GM19467 (cell line): Measurements from ENCODE around the gene SOX8.
A peak's percentile ranks its signal among the peaks of the same experiment; 100 is the strongest.
"Not testable (repeated sequence)": the region's sequence is repeated elsewhere in the genome, so short reads cannot be mapped to it uniquely, and the experiment has no call there.

Experiments used
- ATAC-seq: cut with Tn5 transposase; IDR thresholded peaks from one replicate; pipeline ENCODE4 v1.9.1; 2021; ENCODE audit warnings: mild to moderate bottlenecking, moderate library complexity; ENCODE audit not compliant: unreplicated experiment

SOX8 gene

GRCh38 chr16:952321-952720, 29.2 kb upstream of the SOX8 start:
- no peak for ATAC-seq

DNA sequence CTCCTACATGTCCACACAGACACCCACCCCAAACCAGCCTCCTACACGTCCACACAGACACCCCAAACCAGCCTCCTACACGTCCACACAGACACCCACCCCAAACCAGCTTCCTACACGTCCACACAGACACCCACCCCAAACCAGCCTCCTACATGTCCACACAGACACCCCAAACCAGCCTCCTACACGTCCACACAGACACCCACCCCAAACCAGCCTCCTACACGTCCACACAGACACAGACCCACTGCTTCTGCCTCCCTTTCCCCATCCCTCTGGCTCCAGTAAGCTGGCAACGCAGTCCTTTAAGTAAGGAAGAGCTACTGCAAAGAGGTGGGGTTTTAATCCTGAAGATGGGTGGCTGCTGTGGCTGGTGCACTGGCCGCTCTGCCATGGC, 27.8 kb upstream of the SOX8 start:
- ATAC-seq = not testable (repeated sequence)

DNA sequence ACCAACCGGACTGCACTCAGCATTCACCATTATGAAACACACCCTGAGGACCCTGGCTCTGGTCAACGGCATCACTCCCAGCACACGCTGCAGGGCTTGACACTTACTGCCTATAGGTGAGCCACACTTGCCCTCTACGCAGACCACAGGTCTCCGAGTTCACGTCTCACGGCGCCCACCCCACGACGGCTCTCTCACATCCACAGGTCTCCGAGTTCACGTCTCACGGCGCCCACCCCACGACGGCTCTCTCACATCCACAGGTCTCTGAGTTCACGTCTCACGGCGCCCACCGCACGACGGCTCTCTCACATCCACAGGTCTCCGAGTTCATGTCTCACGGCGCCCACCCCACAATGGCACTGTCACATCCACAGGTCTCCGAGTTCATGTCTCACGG, 25.8 kb upstream of the SOX8 start:
- not testable (repeated sequence) for ATAC-seq

DNA sequence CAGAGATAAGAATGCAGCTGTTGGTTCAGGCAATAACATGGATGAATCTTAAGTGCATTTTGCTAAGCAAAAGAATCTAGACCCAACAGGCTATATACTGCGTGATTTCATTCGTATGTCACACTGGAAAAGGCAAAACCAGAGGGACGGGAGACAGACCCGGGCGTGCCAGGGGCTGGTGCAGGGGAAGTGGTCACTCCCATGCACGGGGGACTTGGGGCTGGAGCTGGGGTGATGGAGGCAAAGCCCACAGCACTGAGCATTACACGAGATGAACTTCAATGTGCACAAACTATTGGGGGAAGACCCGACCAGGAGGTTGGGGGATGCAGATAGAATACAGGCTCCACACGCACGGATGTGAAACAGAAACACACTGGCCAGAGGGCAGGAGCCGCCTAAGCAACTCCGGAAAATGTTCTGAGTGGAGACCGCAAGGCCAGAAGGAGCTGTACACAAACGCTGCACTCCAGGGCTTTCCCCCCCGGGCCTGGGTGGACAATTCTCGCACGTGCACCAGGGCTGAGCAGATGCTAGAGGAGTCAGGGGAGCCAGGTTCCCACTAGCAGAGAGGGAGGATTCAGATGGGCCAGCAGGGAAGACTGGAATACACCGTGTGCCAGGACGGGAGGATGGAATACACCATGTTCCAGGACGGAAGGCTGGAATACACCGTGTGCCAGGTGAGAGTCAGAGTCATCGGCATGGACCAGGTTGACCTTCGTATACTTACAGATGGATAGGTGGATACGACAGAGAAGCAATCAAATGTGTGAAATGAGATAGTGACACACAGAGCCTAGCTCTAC, 22.1 kb upstream of the SOX8 start:
- ATAC-seq = no peak

DNA sequence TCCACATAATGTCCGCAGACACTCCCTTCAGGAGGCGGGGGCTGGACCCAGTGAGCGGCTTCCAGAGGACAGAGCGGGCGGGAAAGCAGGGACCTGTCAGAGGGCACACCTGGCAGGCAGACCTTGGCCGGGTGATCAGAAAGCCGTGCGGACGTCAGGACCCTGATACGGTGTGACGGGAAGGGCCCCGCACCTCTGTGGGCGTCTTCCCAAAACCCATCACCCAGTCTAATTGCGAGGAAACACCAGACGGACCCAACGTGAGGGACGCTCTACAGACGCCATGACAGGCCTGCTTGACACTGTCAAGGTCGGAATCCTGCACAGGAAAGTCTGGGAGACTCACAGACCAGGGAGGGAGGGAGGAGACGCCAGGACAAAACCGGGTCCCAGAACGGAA, 19.2 kb upstream of the SOX8 start:
- no peak for ATAC-seq

- ATAC-seq = no peak
Measured at GRCh38 chr16:962901-963814, 18.4 kb upstream of the SOX8 start.

- ATAC-seq = no peak
Measured at GRCh38 chr16:963913-964312, 17.7 kb upstream of the SOX8 start.

- ATAC-seq = no peak
Measured at GRCh38 chr16:964356-965035, 17.1 kb upstream of the SOX8 start.

DNA sequence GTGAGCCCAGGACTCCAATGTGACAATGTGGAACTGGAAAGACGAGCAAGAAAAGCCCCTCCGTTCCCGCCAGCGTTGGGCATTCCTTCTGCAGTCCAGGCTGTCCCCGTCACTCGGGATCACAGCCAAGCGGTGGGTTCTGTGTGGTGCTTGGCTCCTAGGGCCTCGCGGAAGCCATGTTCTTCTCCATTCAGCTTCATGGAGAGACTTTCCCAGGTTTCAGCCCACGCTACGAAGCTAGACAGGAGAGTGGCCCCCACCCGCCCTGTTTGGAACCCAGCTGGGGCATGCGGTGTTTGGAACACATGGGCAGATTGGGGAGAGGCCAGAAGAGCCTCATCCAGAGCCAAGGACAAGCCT, 16.6 kb upstream of the SOX8 start:
- no peak for ATAC-seq

DNA sequence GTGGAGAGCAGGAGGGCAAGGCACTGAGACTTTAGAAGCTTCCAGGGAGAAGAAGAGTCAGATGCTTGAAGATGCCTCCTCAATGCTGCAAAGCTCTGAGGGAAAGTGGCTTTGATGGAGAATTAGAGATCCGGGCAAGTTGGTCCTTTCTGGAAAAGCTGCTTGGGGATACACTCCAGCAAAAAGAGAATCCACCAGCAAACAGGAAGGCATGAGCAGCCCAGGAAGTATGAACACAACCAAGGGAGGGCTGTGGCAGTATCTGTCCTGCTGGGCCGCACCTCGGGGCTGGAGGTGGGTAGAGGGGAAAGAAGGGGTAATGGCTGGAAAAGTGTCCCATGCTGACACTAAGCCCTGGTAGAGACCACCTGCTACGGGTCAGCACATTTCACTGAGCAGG, 16.1 kb upstream of the SOX8 start:
- no peak for ATAC-seq

DNA sequence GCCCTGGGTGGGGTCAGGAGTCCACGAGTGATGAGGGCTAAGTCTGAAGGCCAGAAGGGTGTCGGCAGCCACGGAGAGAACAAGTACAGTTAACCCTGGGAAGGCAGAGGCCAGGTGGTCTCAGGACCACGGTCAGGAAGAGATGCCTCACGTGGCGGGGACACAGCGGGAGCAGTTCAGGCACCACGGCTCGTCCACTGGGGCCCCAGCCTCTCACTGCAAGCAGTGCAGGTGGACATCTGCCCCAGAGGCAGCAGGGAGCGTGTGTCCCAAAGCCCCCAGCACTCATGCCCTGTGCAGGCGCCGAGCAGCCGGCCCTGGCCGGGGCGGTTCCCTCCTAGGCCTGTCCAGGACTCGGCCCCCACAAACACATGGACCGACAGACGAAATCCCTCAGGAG, 15.5 kb upstream of the SOX8 start:
- no peak for ATAC-seq

GRCh38 chr16:966505-966904, 15.1 kb upstream of the SOX8 start:
- ATAC-seq = no peak

- no peak for ATAC-seq
Measured at GRCh38 chr16:967077-967541, 14.5 kb upstream of the SOX8 start.

DNA sequence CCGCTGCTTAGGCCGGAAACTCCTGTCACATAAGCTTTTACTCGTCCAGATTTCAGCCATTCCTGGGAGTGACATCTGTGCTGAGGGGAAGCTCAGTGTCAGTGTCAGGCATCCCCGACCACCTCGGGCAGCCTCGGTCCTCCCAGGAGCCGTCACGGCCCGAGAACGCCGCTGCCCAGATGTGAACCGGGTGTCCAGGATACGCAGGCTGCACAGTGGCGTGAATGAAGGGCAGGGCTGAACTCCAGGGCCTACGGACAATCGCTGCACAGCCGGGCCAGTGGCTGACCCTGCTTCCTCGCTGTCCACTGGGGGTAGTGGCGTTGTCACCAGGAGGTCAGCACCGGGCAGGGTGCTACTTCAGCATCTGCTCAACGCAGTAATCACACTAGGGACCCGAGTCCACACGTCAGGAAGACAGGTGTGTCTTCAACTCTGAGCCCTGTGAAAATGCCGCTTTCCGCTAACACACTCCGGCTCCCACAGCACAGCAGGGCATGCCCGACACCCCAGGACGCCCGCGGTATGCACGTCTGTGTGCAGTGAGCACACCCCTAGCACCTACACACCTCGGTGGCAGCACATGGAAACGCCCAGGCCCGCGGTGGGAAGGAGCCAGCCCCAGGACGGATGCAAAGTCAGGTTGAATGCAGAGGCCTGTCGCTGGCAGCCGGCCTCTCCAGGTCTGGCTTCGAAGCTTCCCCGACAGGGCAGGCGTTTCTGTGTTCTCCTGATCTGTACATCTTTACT, 13.8 kb upstream of the SOX8 start:
- no peak for ATAC-seq

DNA sequence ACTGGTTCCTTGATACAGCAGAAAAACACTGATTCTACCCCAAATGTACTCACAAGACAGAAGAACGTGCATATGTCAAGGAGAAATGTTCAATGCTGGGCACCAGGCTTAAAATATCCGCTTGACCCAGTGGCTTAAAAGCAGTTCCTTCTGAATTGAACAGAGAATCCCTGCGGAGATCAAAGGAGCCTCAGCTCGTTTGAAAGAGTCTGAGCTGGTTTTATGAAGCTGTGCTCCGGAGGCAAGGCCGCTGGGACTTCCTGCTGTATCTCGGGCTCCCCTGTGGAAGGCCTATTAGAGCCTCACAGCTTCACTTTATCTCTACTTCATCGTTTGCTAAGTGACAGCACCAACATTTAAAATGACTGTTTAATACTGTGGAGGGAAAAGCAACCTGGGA, 12.9 kb upstream of the SOX8 start:
- no peak for ATAC-seq

DNA sequence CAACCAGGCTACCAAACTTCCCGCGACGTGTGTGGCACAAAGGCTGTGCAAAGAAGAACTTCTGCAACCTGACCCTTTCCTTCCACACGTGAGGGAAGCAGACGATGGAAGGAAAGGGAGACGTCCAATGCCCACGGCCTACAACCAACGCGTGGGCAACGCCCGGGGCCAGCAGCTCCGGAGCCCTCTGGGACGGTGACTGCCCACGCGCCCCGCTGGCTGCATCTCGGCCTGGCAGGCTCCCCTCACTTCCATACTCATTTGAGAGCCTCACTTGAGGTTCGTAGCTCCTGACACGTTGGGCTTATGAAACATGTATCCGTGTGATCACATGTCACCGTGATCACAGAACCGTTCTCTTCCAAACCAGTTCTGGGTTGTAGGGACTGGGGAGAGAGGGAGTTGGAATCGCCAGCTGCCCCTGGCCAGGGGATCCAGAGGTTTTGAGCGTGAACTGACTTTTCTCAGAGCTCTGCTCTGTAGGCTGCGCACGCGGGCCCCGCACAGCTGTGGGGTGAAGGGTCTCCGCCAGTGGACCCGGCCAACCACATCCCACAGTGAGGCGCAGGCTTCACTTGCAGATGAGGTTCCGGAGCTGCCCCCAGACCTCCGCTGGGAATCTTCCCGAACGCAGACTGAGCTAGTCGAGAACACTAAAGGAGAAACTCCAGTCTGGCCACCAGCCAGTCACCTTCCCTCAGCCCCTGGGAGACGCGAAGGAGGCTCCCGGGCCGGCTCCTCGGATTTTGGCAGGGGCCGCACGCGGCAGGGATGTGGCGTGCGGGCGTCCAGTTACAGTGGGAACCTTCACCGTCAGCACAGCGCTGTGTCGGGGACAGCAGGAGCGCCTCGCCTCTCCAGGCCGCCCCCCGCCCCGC, 11.8 kb upstream of the SOX8 start:
- no peak for ATAC-seq

DNA sequence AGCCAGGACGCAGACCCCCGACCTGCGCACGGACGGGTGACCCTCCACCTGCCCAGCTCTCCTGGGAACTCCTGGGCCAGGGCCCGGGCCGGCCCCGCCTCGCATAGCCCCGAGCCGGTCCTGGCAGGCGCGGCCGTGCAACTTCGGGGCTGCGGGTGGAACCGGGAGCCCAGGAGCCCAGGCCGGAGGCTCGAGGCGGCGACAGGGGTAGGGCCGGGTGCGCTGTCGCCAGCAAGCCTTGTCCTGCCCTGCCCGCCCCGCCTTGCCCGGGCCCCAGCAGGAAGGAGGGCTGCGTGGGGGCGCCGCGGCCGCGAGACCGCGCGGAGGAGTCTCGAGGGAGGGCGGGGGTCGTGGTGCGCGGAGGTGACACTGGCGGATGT, 11.2 kb upstream of the SOX8 start:
- no peak for ATAC-seq

- ATAC-seq = peak; percentile 72
Measured at GRCh38 chr16:970766-971581, 10.6 kb upstream of the SOX8 start, which contains the start of gene LMF1. Gene LMF1 (minus strand): TSS chr16:970984. CDS start chr16:970980, 4 bp downstream.

- ATAC-seq = no peak
Measured at GRCh38 chr16:971582-971905, 10.0 kb upstream of the SOX8 start.
